T follicular helper cell (primary cell): Measurements from ENCODE around the gene INO80D.
"Not testable (repeated sequence)": the region's sequence is repeated elsewhere in the genome, so short reads cannot be mapped to it uniquely, and the experiment has no call there.

Experiments used
- DNase-seq: peaks from one replicate; pipeline ENCODE4 v3.0.0-alpha.2; 2020; ENCODE audit warnings: low read depth
- total RNA-seq, 2 experiments: gene quantifications; one replicate each; lab custom pipeline; 2026; lab: John Stamatoyannopoulos, UW

Gene INO80D
- total RNA-seq, result 66.2 to 92.0 reads per million in 2 experiments

- DNase-seq, result peak; percentile 72
Observed at GRCh38 chr2:206085742-206086445, at the start of gene INO80D. Gene INO80D, minus strand, starts transcription at chr2:206086174. Its CDS starts 23,158 bp downstream, at chr2:206063016.

GRCh38 chr2:206127656-206128055 is 41.7 kb upstream of the INO80D start:
- no peak for DNase-seq

- no peak for DNase-seq
Observed at GRCh38 chr2:206125901-206126300, 39.9 kb upstream of the INO80D start.

GRCh38 chr2:206122569-206122968 is 36.6 kb upstream of the INO80D start:
- not testable (repeated sequence) for DNase-seq

GRCh38 chr2:206116278-206116677 is 30.3 kb upstream of the INO80D start:
- no peak for DNase-seq

- no peak for DNase-seq
Observed at GRCh38 chr2:206115026-206115578, 29.1 kb upstream of the INO80D start.

- no peak for DNase-seq
Observed at GRCh38 chr2:206112846-206113547, 27.0 kb upstream of the INO80D start.

- DNase-seq, result no peak
Observed at GRCh38 chr2:206112108-206112507, 26.1 kb upstream of the INO80D start.

GRCh38 chr2:206108713-206109112 is 22.7 kb upstream of the INO80D start:
- no peak for DNase-seq

GRCh38 chr2:206105541-206105940 is 19.6 kb upstream of the INO80D start:
- DNase-seq, result no peak

GRCh38 chr2:206105038-206105437 is 19.1 kb upstream of the INO80D start:
- no peak for DNase-seq

GRCh38 chr2:206098872-206099271 is 12.9 kb upstream of the INO80D start:
- DNase-seq, result not testable (repeated sequence)

- no peak for DNase-seq
Observed at GRCh38 chr2:206098471-206098870, 12.5 kb upstream of the INO80D start.

GRCh38 chr2:206096876-206097275 is 10.9 kb upstream of the INO80D start:
- no peak for DNase-seq

GRCh38 chr2:206095536-206096332 is 9.8 kb upstream of the INO80D start:
- DNase-seq, result no peak

GRCh38 chr2:206092297-206092696 is 6.3 kb upstream of the INO80D start:
- no peak for DNase-seq

GRCh38 chr2:206088248-206088647 is 2.3 kb upstream of the INO80D start:
- DNase-seq, result no peak

- no peak for DNase-seq
Observed at GRCh38 chr2:206086716-206087350, 859 bp upstream of the INO80D start.

GRCh38 chr2:206084870-206085741 is 868 bp downstream of the INO80D start:
- peak; percentile 28 for DNase-seq

- no peak for DNase-seq
Observed at GRCh38 chr2:206084439-206084869, 1.5 kb downstream of the INO80D start.
